HepG2 (cell line): ENCODE data around the gene TBC1D10A.

Experiments
- FOXP1 ChIP-seq, 2 experiments: fragments of 450-650 bp in 1 of 2; IDR thresholded peaks; 2 replicates each; pipeline ENCODE4 v1.6.1; 2017 to 2018; ENCODE audit warnings: antibody characterized with exemption in 1 of 2
- IRF9 ChIP-seq: sonication (generic); formaldehyde crosslinking; IDR thresholded peaks from 2 replicates; pipeline ENCODE4 v1.8.0; 2022; ENCODE audit warnings: missing genetic modification reagents, mild to moderate bottlenecking, borderline replicate concordance
- MAZ ChIP-seq, 2 experiments: sonication (generic) in 1 of 2; formaldehyde crosslinking in 1 of 2; IDR thresholded peaks; 2 replicates each; pipeline versions ENCODE4 v1.5.0 to v1.6.1; 2012 to 2020; ENCODE audit warnings: low read depth in 2 of 2, mild to moderate bottlenecking in 2 of 2, borderline replicate concordance in 1 of 2, improper control_type of control experiment in 1 of 2, low read length in 1 of 2, missing genetic modification reagents in 1 of 2, moderate library complexity in 1 of 2
- POLR2AphosphoS2 ChIP-seq: IDR thresholded peaks from 2 replicates; pipeline ENCODE4 v1.6.1; 2011; ENCODE audit warnings: low read depth, low read length, improper control_type of control experiment
- RAD21 ChIP-seq: fragments of 450-650 bp; formaldehyde crosslinking; IDR thresholded peaks from 2 replicates; pipeline ENCODE4 v1.5.0; 2020; ENCODE audit warnings: mild to moderate bottlenecking
- RFX5 ChIP-seq: IDR thresholded peaks from 2 replicates; pipeline ENCODE4 v1.6.1; 2011; ENCODE audit warnings: low read depth, low read length, improper control_type of control experiment
- YY1 ChIP-seq: IDR thresholded peaks from 2 replicates; pipeline ENCODE4 v1.6.1; 2011; ENCODE audit warnings: low read length, low read depth, moderate library complexity, mild to moderate bottlenecking; ENCODE audit not compliant: insufficient read depth, insufficient replicate concordance
- ZBTB7A ChIP-seq: sonication (generic); formaldehyde crosslinking; IDR thresholded peaks from 2 replicates; pipeline ENCODE4 v1.8.0; 2022; ENCODE audit warnings: mild to moderate bottlenecking, missing genetic modification reagents

- TF ChIP-seq YY1 (no peak), RAD21 (no peak), IRF9 (CRISPR knock-in tag) (no peak), MAZ (IDR thresholded peaks at IDR 0.05; ENCODE audit: borderline replicate concordance, low read depth, low read length) (no peak), MAZ (CRISPR knock-in tag; IDR thresholded peaks at IDR 0.05; ENCODE audit: low read depth) (no peak), RFX5 (no peak), POLR2AphosphoS2 (no peak), ZBTB7A (CRISPR knock-in tag) (no peak), FOXP1 (IDR thresholded peaks at IDR 0.05) (no peak), FOXP1 (CRISPR knock-in tag; IDR thresholded peaks at IDR 0.05) (no peak)
These were observed 29.3 kb downstream of the TBC1D10A start for GRCh38 chr22:30297276-30297990.
